Measurements from ENCODE around the gene FOXP3.

The FOXP3 gene

DNA sequence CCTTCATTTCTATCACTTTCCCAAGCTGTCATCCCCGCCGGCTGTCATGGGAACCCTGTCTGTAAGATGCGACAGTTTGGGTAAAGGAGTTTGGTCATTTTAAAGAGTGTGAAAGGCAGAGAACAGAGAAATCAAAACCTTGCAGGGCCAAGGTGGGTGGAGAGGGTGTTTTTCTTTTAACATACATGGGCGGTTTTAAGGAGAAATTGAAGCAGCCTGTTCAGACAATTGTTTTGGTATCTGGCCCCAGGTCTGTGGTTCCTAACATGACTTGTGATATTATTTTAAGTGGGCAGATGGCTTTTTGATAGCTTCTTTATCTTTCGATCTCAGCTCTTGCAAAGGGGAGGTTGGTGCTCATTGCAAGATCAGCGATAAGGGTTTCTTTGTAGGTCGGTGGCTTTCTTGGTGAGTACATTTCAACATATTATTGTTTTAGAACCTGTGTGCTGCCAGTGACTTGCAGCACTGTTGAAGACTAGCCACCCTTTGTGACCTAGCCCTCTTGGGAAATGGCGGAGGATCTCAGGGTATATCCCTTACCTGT, 8.7 kb upstream of the FOXP3 start:
- DNase-seq (ENCODE audit: low read depth): no peak

DNA sequence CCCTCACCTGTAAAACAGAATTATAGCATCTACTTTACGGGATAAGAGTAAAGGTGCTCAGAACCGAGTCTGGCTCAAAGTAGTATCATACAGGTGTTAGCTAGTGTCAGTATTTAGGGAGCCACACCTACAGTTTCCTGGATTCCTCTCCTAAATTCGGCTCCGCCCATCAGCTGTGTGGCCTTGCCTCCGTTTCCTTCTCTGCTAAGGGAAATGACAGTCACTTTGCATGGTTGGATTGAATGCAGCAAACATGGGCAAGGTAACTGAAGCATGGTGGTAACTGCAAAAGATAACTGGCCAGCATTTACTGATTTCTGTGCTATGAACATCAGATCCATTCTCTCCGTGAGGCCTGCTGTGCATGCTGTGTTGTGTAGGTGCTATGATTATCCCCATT, 7.9 kb upstream of the FOXP3 start:
- DNase-seq (ENCODE audit: low read depth): no peak

DNA sequence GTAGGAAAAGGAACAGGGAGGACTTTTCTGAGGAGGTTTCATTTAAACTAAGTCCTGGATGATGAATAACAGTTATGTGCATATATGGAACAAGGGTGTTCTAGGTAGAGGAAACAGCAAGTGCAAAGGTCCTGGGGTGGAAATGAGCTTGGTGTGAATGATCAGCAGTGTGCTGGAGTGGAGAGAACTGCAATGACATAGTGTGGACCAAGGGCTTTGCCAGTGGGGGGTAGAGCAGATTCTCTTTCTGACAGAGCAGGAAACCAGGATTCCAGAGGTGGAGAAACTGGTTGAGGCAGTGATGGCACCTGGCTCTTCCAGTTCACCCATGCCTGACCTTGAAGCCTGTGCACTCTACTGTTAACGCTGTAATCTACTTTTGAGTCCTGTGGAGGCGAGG, 6.8 kb upstream of the FOXP3 start:
- DNase-seq (ENCODE audit: low read depth): no peak

DNA sequence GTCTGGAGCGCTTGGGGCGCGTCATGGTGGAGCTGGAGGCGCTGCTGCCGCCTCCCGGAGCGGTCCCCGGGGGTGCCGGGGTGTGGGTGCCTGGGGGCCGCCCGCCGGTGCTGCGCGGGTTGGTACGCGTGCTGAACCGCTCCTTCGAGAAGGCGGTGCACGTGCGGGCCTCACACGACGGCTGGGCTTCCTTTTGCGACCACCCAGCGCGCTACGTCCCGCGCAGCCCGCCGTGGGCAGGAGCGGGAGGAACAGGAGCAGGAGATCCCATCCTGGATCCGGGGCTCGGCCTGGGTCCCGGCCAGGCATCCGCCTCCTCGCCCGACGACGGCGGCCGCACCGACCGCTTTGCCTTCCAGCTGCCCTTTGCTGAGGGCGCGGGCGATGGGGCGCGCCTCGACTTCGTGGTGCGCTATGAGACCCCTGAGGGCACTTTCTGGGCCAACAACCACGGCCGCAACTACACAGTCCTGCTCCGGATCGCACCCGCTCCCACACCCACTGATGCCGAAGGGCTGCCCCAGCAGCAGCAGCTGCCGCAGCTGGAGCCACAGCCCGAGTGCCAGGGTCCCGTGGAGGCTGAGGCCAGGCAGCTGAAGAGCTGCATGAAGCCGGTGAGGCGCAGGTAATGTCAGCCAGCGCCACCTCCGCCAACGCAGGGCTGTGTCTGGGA, 5.9 kb upstream of the FOXP3 start:
- no peak for DNase-seq (ENCODE audit: low read depth)

DNA sequence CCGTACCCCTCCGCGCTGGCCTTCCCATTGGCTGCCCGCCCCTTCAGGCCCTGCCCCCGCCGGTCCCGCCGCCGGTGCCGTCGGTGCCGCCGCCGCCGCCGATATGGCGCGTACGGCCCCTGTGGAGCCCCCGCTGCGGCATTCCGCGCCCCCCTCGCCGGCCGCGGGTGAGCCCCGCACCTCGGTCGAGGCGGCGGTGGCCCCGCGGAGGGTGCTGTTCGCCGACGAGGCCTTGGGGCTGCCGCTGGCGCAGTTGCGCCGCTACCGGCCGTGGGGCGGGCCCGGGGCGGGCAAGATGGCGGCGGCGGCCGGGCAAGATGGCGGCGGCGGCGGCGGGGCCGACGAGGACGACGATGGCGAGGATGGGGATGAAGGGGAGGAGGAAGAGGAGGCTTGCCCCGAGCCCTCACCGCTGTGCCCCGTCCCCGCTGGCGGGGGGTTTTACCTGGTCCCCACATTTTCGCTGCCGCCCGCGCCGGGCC, 5.3 kb upstream of the FOXP3 start, which contains the start of gene PPP1R3F:
PPP1R3F (plus strand) TSS at position 27 of the 482 bp plus-strand sequence; CDS start at position 104, 77 bp downstream.
- no peak for DNase-seq (ENCODE audit: low read depth)

DNA sequence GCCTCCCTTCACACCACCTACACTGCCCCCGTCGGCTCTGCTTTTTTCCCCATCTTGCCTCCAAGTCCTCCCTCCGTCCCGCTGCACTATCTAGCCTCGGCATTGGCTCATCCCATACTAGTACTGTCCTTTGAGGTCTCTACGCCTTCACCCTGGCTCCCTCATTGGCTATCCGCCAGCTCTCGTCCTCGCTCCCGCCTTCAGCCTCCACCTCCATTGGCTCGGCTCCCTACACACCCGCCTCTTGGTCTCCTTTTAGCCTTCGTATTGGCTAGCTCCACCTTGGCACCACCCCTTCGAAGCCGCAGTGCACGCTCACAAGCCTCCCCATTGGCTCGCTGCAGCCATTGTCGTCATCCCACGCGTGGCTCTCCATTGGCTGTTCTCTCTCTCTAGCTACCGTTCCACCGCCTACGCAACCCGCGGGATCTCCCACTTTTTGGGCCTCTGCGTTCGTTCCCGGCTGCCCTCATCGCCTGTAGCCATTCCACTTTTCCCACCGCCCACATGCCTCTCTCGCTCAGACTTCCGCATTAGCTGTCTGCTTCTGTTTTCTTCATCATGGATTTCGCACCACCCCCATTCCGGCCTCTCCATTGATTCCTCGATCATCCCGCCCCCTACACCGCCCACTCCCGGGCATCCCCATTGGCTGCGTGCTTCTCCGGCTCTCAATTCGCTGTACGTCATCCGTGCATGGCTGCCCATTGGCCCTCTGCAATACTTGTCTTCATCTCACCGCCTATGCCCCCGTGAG, 4.7 kb upstream of the FOXP3 start:
- peak; percentile 77 for DNase-seq (ENCODE audit: low read depth)

DNA sequence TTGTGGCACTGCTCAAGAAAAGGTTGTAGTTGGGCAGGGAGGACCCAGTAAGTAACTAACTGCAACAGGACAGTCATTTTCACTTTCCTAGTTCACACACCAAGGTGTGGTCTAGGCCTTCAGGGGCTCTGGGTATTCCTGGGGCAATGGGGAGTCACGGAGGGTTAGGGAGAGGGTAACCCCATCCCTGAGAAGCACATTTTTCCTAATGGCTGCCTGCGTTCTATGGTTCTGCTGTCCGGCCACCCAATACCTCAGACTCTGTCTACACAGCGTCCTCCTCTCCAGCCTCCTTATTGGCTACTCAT, 4.1 kb upstream of the FOXP3 start:
- no peak for DNase-seq (ENCODE audit: low read depth)

DNA sequence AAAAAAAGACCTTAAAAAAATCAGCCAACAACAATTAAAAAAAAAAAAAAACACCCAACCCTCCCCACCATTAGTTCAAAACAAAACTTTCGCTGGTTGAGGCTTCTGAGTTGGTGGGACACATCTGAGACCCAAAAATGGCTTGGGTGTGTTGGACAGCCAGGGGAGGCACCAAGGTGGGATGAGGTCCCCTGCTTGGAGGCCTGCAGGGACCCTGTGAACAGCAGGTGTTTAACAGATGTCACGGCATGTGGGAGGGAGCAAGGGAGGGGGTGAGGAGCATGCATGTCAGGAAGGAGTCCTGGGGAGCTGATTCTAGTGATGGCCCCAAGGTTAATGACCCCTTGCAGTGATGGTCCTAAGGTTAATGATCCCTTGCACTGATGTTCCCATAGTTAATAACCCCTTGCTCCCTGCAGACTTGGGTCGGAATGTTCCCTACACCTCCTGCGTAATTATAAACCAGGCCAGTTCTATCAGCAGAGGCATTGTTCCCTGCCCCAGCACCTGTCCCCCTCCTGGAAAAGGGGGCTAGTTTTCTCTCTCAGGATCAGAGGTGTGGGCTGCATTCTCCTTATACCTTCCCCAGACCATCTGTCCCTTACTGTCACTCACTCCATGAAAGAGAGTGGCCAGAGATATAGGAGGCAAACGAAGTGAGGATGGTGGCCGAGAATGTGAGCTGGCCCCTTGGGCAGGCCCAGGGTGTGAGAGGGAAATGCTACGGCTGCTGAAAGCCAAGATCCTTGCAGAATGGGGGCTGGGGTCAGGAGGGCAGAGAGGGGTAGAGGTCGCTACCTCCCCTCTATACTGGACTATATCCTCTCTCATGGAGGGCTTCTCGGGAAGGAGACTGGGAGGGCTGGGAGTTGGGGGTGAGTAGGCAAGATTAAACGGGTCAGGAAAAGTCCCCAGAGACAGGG, 2.3 kb upstream of the FOXP3 start:
- DNase-seq (ENCODE audit: low read depth): no peak

DNA sequence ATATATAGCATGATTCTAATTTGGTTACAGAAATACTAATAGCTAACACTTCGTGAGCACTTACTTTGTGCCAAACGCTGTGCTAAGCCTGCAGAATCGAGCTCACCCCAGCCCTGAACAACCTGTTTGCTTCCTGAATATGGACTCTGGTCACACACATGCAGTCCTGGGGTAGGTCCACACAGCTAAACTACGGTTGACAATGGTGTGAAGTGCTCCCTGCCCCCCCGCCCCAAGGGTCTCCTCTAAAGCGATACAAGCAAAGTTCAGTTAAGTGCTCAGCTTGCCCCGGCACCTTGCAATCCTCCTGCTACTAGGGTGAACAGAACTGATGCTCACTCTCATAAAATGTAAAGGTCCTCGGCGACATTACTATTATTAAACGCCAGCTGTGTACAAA, 879 bp downstream of the FOXP3 start:
- DNase-seq (ENCODE audit: low read depth): no peak

DNA sequence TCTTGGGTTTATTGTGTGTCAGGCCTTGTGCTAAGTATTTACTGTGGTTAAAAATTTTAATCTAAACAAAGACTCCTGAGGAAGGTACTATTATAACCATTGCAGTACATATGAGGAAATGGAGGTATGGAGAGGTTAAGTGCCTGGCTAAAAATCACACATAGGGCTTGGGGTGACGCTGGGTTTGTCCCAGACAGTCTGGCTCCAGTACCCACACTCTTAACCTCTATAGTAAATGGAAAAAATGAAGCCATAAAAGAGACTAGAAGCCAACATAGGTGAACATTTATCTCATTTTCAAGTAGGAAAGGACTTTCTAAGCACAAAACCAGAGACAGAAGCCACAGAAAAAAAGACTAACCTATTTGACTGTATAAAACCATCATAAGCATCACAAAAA, 1.9 kb downstream of the FOXP3 start:
- no peak for DNase-seq (ENCODE audit: low read depth)

DNA sequence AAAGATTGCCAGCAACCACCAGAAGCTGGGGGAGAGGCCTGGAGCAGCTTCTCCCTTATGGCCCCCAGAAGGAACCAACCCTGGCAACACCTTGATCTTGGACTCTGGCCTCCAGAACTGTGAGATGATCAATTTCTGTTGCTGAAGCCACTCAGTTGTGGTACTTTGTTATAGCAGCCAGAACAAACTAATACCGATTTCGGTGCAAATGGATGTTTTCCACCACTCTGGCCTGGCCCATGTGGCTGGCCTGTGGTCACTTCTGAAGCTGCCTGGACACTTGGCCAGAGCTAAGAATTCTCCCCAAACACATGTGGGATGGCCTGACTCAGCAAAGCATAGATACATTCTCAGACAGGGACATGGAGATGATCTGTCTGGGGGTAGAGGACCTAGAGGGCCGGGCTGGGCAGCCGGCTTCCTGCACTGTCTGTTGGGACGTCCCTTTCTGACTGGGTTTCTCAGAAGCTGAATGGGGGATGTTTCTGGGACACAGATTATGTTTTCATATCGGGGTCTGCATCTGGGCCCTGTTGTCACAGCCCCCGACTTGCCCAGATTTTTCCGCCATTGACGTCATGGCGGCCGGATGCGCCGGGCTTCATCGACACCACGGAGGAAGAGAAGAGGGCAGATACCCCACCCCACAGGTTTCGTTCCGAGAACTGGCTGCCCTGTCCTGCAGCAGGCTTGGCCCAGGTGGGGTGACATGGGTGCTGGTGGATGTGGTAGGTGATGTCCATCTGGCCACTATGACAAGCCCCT, 4.1 kb downstream of the FOXP3 start:
- DNase-seq (ENCODE audit: low read depth): no peak

DNA sequence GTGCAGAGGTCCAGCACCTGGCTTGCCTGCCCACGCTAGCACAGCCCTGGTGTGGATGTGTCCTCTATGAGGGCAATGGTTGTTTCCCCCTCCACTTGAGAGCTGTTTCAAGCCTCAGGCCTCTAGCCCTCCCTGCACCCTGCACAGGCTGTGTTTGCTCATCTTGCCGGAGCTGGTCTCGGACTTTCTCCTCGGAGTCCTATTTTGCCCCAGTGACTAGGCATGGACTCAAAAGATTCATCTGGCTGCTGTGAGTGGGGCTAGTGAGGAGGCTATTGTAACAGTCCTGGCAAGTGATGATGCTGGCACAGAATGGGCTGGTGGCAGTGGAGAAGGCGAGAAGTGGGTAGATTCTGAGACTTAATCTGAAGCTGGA, 5.8 kb downstream of the FOXP3 start:
- DNase-seq (ENCODE audit: low read depth): no peak

DNA sequence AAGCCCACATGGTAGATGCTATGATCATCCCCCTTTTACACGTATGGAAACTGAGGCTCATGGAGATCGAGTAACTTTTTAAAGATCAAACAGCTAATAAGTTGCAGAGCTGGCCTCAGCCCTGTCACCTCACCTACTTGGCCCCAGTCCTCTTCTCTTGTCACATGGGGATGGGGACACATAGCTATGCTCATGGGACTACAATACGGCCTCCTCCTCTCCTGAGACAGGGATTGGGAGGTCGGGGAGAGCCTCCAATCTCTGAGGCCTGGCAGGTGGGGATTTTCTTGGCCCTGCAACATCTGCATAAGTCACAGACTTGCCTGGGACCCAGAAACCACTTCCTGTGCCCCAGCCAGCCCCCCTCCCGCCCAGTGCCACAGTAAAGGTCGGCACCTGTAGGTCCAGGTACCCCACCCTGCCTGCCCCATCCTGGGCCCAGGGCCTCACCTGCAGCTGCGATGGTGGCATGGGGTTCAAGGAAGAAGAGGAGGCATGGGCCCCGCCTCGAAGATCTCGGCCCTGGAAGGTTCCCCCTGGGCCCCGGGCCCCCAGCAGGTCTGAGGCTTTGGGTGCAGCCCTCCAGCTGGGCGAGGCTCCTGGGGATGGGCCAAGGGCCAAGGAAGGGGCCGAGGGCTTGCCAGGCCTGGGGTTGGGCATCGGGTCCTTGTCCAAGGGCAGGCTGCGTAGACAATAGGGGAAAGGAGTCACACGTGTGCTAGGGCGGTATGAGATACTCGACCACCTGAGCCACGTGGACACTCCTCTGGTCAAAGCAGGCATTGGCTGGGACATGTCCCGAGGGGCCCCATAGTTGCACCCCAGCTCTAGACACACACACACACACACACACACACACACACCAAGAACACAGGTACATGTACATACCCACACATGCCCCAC, 6.4 kb downstream of the FOXP3 start:
- DNase-seq (ENCODE audit: low read depth): no peak

DNA sequence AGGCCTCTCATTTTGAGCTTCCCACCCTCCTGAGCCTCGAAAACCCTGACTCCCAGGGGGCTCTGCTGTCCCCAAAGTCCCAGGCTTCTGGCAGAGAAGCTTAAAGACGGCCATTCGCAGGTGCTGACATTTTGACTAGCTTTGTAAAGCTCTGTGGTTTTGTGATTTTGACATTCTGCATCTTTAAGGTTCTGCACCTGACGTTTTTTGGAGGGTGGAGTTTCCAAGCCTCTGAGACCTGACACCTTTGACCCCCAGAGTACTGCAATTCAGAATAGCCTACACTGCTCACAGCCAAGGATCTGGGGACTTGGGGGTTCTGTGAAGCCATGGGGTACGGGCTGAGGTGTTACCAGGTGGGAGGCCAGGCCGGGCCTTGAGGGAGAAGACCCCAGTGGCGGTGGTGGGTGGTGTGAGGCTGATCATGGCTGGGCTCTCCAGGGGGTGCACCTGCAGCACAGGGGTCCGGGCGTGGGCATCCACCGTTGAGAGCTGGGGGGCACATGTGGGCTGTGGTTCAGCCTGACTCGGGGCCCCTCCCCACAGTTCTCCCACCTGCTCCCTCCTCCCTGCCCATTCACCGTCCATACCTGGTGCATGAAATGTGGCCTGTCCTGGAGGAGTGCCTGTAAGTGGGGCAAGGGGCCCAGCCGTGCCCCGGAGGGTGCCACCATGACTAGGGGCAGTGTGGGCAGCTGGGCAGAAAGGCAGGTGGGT, 7.3 kb downstream of the FOXP3 start:
- DNase-seq (ENCODE audit: low read depth): no peak

DNA sequence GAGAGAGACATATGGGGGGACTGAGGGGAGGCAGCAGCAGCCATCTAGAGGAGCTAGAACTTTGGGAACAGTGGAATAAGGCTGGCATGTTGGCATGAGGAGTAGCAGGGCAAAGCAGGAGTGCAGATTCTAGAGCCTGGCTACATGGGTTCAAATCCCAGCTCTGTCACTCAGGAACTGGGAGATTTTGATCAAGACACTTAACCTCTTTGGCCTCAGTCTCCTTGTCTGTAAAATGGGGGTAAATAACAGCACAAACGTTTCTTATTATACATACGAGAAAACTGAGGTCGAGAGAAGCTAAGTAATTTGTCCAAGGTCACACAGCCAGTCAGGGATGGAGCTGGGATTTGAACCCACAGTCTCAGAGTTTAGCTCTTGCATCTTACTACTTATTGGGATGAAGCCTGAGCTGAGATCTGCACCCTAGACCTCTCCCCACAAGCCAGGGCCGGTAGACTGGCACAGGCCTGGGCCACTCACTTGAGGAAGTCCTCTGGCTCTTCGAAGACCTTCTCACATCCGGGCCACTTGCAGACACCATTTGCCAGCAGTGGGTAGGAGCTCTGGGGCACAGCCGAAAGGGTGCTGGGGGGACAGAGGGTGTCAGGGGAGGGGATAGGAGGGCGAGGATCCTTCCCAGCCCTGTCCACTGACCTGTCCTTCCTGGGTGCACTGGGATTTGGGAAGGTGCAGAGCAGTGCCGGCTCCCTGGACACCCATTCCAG, 8.1 kb downstream of the FOXP3 start:
- DNase-seq (ENCODE audit: low read depth): no peak

DNA sequence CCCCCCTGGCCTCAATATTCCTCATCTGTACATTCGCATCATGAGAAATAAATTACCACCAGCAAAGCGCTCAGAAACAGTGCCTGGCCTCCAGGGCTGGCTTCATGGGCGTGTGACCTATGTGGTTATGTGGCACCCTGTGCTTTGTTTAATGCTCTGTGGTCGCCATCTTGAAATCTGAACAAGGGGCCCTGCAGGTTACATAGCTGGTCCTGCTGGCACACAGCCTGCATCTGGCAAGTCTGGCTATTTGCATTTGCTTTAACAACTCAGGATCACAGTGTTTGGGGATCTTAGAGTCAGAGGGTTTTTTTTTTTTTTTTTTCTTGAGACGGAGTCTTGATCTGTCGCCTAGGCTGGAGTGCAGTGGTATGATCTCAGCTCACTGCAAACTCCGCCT, 9.9 kb downstream of the FOXP3 start:
- no peak for DNase-seq (ENCODE audit: low read depth)

DNA sequence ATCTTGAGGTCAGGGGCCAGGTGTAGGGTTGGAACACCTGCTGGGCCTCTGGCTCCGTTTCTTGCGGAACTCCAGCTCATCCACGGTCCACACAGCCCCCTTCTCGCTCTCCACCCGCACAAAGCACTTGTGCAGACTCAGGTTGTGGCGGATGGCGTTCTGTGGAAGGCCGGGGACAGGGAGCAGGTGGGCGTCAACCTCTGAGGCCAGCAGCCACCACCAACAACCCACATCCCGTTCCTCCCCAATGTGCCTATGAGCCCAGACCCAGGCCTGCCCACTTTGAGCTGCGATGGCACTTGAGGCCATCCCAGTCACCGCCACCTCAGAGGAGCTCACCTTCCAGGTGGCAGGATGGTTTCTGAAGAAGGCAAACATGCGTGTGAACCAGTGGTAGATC, 13.2 kb downstream of the FOXP3 start:
- no peak for DNase-seq (ENCODE audit: low read depth)

DNA sequence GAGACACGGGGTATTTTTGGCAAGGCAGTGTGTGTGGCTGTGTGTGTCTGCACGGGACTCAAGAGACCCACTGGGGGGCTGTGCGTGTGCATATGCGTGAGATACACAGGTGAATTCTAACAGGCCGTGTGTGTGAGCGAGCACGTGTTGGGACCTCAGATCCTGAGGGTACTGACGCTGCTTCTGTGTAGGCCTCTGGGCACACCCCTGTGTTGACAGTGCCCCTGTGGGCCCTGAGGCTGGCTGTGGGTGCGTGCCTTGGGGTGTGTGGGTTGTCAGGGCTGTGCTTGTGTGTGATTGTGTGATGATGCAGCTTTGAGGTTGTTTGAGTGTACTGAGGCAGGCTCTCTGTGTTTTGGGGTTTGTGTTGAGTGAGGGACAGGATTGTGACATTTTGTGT, 13.9 kb downstream of the FOXP3 start:
- DNase-seq (ENCODE audit: low read depth): no peak

DNA sequence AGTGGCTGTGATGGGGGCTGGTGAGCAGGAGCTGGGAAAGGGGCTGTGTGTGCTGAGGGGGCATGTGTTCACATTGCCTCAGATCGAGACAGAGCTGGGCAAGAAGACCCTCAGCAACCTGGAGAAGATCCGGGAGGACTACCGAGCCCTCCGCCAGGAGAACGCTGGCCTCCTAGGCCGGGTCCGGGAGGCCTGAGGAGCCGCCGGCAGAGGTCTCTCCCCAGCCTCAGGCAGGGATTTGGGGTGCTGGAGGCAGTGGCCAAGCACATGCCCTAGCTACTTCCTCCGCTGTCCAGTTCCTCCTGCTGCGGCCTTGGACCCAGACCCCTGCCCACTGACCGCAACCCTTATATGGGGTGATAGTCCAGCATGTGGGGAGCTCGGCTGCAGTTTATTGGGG, 14.4 kb downstream of the FOXP3 start:
- no peak for DNase-seq (ENCODE audit: low read depth)

Data from HS-27A (cell line).